G401.6 (cell line): Measurements from ENCODE around the gene RAB7B.

Experiments used
- FAIRE-seq: peaks from 2 replicates; lab custom pipeline; 2012; peaks lifted over from hg19 to GRCh38; lab: Jason Lieb, UNC

Gene RAB7B

DNA sequence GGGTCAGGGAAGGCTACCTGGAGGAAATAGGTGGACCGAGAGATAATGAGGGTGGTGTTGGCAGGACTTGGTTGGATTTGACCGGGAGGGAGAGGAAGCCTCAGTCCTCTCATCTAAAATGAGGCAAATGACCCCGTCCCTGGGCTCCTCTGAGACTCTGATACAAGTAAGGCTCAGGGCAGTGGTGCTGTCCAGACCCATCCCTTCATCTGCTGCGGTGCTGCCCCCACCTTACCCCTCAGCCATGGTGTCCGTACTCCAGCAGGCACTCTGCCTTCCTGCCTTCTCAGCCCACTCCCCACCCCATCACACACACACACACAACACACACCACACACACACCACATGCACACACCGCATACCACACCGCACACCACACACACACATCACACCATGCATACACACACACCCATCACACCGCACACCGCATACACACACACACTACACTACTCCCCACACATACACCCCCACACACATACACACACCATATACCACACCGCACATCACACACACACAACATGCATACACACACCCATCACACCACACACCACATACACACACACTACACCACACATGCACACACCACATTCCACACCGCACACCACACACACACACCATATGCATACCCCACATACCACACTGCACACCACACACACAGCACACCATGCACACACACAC lies 30.6 kb downstream of the RAB7B start:
- no peak for FAIRE-seq

DNA sequence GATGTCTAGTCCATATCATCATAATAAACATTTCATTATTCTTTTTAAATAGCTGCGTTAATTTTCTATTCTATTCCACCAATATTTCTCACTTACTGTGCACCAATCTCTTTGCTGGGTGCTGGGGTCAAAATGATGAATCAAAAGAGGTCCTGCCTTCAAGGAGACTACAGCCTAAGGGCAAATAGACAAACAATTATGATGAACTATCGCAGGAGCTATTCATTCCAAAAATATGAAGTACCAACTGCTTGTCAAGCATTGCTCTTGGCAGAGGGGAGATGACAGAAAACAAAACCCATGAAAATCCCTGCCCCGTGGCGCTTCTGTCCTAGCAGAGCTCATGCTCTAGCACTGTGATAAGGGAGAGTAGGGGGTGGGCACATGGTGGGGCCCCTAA lies 31.1 kb downstream of the RAB7B start:
- FAIRE-seq, result no peak

GRCh38 chr1:205971082-205971481 lies 32.1 kb downstream of the RAB7B start:
- FAIRE-seq, result no peak

- no peak for FAIRE-seq
Observed at GRCh38 chr1:205970486-205970885, 32.7 kb downstream of the RAB7B start.

DNA sequence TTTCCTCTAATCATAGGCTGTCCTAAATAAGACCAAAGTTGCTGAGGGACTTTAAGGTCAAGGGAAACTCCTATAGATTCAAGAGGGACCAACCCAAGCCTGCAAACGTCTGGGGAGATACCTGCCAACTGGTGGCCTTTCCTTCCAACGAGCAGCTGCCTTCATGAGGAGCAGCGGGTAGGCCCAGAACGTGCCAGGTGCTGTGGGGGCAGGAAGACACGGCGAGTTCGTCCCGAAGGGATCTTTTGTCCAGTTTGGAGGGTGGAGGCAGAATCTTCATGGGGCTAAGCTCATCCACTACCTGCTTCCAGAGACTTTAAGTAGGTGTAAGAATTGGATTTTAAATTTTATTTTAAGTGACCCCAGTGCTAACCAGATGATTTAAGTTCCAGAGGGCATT lies 34.0 kb downstream of the RAB7B start:
- FAIRE-seq, result no peak

GRCh38 chr1:205967554-205968335 lies 35.5 kb downstream of the RAB7B start:
- no peak for FAIRE-seq

GRCh38 chr1:205965036-205965884 lies 37.9 kb downstream of the RAB7B start:
- FAIRE-seq, result no peak

DNA sequence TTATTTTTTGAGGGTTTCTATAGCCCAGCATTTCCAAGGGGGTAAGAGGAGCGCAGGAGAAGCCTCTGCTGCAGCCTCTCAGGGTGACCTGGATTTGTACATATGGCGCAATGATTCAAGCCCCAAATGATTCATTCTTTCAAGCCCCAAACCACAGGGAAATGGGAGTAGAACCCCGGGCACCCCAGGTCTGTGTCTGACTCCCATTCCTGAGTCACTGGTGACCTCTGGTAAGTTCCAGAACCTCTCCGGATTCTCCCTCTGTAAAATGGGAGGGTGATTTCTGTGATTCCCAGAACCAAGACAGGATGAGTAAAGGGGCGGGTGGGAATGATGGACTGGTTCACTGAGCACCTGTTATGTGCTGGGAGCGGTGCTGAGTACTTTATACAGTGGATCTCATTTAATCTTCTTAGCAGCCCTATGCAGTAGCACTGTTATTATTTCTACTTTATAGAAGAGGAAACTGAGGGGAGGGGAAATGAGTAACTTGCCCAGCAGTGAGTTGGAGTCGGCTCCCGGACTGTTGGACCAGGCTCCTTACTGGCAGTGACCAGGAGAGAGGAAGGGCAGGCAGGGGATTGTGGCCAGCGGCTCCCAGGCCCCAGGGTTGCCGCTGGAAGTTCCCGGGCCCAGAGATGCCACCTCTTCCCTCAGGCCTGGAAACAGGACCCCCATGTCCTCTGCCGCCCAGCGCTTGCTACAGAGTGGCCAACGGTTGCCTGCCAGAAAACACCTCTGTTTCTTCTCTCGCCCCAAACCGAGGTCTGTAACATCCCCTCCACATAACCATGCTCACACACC lies 39.6 kb downstream of the RAB7B start:
- no peak for FAIRE-seq

DNA sequence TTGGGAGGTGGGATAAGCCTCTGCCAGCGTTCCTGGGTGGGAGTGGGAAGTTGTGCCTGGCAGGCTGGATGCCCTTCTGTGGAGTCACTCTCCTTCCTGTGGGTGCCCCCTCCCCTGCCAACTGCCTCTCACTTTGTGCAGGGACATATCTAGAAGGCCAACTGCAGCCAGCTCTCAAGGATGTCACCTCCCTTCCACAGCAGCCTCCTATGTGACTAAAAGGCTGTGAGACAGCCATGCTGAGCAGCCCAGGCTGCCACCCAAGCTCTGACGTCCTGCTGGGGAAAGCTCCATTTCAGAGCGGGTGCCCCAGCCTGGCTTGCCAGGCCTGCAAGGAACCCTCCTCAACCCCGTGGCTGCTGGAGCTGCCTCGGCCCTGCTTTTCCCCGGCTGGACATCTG lies 40.4 kb downstream of the RAB7B start:
- FAIRE-seq, result no peak

- no peak for FAIRE-seq
Observed at GRCh38 chr1:205961991-205962820, 41.0 kb downstream of the RAB7B start.

DNA sequence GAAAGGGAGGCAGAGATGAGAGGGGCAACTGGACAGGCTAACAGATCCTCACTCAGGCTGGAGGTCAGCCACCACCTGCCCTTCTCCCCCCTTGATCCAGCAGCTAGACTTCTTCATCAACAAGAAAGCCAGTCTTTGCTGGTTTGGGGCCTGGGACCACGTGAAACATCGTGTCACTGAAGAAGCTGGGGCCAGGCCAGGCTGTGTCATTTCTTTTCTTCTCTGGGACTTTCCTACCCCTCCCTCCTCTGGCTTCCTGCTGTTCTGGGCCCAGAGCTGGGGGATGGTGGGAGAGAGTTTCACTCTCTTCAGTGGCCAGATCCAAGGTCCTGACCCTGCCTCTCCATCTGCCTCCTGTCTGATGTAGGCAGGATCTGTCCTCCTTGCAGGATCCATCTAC lies 41.8 kb downstream of the RAB7B start:
- no peak for FAIRE-seq

- no peak for FAIRE-seq
Observed at GRCh38 chr1:205959789-205960188, 43.4 kb downstream of the RAB7B start.

- FAIRE-seq, result no peak
Observed at GRCh38 chr1:205955499-205955898, 47.7 kb downstream of the RAB7B start.

DNA sequence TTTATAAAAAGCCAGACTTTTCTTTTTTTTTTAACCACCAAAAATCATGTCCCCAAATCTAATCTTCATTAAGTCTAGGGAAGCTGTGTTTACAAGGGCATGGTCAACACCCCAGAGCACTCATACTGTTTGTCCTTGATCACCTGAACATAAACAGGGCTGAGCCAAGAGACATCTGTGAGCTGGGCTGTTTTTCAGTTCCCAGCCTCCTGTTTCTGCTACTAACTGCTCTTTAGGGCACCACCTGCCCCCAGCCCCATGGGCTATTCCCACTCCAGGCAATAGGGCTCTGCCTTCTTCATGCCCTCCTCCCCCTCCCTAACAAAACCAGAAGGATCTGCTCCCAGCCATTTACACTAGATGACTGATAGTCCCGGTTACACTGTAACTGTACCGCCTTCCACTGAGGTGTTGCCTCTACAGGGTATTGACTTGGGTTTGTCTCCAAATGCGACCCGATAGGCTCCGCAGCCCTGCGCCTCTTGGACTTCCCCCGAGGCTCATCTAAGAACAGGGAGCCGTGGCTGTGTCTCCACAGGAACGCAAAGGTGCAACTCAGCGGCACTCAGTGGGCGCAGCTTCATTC lies 48.3 kb downstream of the RAB7B start:
- no peak for FAIRE-seq

GRCh38 chr1:205951746-205952145 lies 51.4 kb downstream of the RAB7B start:
- no peak for FAIRE-seq

DNA sequence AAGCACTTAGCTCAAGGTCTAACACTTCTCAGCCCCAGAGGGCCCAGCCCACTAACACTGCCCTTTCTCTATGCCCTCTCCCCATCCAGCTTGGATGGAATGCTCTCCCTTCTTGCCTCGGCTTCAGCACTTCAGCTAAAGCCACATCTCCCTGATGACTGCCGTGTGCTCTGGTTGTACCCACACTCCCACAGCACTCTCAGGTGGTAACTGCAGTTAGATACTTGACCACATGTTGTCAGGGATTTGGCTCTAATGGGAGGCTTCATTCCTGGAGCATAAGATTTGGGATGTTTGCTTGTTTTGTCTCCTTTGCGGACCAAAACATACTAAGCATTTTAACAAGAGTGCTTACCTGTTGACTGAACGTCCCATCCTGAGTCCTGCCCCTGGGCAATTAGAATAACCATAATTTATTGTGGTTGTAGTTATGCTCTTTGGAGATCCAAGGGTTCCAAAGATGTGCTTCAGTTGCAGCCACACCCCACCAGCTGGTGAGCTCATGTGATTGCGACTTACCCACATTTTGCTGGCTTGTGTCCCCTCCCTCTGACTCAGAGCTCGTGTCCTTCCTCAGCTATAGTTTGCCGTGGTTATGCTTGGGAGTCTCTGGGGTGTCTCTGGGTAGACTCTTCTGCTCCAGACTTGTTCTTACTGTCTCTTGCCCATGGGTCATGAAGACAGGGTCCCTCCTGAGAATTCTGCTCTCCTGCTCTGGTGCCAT lies 52.2 kb downstream of the RAB7B start:
- FAIRE-seq, result no peak

DNA sequence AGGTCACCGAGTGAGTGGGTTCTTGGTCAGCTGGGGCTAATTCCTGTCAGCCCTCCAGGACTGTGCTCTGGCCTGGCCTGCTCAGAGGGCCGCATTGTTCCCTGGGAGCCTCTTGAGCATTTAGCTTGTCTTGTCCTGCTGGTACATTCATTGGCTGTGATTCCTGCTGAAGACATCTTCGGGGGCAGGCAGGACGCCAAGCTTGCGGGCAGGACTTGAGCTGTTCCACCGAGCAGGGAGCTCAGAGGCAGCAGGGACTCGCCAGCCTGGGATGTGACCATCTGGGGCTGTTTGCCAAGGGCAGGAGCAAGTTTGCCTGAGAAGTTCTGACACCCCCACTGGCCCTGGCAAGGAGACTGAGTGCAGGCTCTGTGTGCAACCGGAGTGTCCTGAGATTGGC lies 52.9 kb downstream of the RAB7B start:
- no peak for FAIRE-seq

DNA sequence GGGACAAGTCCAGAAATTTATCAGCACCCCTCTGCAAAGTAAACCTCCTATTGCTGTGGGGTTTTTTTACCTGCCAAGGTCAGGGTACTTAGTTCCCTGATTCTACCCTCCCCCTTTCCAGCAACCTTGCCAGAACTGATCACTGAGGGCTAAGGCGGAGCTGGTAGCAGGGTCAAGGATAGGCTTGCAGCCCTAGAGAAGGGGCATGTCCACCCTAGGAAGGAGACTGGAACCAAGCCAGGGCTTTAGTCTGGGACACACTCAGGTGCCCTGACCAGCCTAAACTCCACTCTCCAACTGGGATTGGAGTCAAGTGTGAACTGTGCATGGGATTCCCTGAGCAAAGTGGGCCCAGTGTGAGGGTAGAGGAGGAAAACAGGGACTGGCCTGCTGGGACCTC lies 53.4 kb downstream of the RAB7B start:
- no peak for FAIRE-seq

DNA sequence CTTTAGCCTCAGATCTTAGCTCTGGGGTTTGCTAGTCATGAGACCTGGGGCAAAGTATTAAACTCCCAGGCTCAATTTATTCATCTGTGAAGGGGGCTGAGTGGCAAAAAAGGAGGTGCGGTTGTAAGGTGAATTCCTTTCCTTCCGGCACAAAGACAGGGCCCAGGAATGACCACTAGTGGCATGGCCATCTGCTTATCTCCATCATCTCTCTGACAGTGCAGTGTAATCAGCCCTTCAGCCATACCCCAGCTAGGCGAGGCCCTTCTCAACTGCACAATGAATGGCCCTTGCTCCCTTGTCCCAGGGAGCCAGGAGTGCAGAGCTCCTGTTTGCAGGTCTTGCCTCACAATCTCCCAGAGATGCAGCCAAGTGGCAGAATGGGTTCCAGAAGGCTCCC lies 54.3 kb downstream of the RAB7B start:
- no peak for FAIRE-seq

GRCh38 chr1:205948039-205948438 lies 55.2 kb downstream of the RAB7B start:
- no peak for FAIRE-seq
